ENCODE results near the gene FAM222A. TPM values are rescaled to one million over a fixed set of nuclear protein-coding genes. Genes with fewer than 3 reads are reported as not detected.
A peak's percentile ranks its signal among the peaks of the same experiment; 100 is the strongest.

The FAM222A gene
- total RNA-seq, 1 donor from 2014 or later: 6.2 TPM

DNA sequence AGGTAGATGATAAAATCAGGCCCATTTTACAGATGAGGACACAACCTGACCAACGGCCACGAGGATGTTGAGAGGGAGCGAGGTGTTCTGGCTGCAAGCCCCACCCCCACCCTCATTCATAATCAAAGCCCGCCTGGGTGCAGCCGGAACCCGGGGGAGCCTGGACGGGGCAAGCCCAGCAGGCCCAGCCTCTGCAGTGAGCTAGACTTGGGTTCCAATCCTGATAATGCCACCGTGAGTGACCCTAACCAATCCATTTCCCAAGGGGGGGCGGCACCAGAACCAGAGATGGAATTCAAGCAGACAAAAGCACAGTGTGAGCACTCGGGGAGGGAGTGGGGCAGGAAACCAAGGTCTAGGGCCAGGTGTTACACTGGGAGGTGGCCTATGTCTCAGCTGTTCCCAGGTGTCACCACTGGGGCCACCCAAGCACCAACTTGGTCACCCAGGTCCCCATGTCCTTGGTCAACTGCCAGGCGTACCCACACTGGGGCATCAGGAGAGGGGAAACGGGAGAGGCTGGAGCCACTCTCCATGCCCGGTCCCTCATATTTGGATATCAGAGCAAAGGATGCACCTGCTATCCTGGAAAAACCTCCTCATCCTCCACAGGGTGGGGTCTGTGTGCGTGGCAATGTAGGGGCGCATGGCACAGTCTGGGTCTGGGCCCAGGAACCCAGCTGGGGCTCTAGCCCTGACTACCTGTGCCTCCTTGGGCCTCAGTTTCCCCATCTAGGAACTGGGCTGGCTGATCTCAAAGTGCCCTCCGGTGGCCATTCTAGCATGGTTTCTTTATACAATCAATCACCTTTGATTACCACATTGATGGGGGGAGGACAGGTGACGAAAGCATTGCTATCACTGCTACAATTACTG lies 58.4 kb downstream of the FAM222A start:
- intact Hi-C loops (cut with DNase I): no loop called here
- ATAC-seq: no peak
- TF ChIP-seq, protein P1, sequence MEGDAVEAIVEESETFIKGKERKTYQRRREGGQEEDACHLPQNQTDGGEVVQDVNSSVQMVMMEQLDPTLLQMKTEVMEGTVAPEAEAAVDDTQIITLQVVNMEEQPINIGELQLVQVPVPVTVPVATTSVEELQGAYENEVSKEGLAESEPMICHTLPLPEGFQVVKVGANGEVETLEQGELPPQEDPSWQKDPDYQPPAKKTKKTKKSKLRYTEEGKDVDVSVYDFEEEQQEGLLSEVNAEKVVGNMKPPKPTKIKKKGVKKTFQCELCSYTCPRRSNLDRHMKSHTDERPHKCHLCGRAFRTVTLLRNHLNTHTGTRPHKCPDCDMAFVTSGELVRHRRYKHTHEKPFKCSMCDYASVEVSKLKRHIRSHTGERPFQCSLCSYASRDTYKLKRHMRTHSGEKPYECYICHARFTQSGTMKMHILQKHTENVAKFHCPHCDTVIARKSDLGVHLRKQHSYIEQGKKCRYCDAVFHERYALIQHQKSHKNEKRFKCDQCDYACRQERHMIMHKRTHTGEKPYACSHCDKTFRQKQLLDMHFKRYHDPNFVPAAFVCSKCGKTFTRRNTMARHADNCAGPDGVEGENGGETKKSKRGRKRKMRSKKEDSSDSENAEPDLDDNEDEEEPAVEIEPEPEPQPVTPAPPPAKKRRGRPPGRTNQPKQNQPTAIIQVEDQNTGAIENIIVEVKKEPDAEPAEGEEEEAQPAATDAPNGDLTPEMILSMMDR (IDR thresholded peaks at IDR 0.05): no peak
- peak; percentile 53 for DNase-seq
- no peaks in the 10 kb centered on the region for H3K4me1 ChIP-seq
- no peaks in the 10 kb centered on the region for H3K27me3 ChIP-seq
- no peak overlapping the region for H3K27ac ChIP-seq
- H3K36me3 ChIP-seq: no peaks in the 10 kb centered on the region
- no peaks in the 10 kb centered on the region for H3K9me3 ChIP-seq
- no peak overlapping the region for H3K4me3 ChIP-seq

- Histone ChIP-seq H3K36me3 (no peaks in the 10 kb centered on the region), H3K27ac (no peak overlapping the region), H3K4me1 (no peaks in the 10 kb centered on the region), H3K4me3 (no peak overlapping the region), H3K27me3 (no peaks in the 10 kb centered on the region), H3K9me3 (no peaks in the 10 kb centered on the region)
- intact Hi-C loops (cut with DNase I): no loop called here
- DNase-seq (peak; percentile 38), ATAC-seq (no peak)
- TF ChIP-seq, protein P1 (IDR thresholded peaks at IDR 0.05): no peak
Measured at GRCh38 chr12:109772622-109773321, 59.1 kb downstream of the FAM222A start.

DNA sequence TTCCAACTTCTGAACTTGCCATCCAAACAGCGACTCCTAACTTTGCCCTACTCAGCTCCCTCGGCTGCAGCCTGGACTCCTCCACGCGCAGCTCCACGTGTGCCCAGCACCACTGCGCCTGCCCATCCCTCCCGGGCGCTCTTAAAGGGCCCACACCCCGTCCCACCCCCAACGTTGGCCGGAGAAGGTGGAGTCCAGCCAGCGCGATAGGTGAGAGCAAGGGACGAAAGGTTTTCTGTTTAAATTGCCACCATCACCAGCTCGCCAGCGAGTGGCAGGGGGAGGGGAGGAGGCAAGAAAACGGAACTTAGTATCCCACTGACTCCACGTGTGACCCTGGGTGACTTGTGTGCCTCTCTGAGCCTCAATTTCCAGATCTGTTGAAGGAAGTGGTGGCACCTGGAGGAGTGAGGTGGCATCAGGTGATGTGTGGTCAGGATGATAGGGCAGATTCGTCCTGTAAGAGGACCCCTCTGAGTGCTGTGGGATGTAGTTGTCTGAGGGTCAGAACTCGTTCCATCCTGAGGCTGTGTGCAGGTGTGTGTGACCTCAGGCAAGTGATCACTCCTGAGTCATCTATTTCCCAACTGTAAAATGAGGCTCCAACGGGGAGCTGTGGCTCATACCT lies 59.9 kb downstream of the FAM222A start:
- Histone ChIP-seq H3K4me3 (no peak overlapping the region), H3K9me3 (no peaks in the 10 kb centered on the region), H3K4me1 (no peaks in the 10 kb centered on the region), H3K27ac (no peak overlapping the region), H3K36me3 (no peaks in the 10 kb centered on the region), H3K27me3 (no peaks in the 10 kb centered on the region)
- intact Hi-C loops (cut with DNase I): no loop called here
- ATAC-seq (peak; percentile 46), DNase-seq (peak; percentile 67)
- TF ChIP-seq, protein P1 (IDR thresholded peaks at IDR 0.05): no peak

DNA sequence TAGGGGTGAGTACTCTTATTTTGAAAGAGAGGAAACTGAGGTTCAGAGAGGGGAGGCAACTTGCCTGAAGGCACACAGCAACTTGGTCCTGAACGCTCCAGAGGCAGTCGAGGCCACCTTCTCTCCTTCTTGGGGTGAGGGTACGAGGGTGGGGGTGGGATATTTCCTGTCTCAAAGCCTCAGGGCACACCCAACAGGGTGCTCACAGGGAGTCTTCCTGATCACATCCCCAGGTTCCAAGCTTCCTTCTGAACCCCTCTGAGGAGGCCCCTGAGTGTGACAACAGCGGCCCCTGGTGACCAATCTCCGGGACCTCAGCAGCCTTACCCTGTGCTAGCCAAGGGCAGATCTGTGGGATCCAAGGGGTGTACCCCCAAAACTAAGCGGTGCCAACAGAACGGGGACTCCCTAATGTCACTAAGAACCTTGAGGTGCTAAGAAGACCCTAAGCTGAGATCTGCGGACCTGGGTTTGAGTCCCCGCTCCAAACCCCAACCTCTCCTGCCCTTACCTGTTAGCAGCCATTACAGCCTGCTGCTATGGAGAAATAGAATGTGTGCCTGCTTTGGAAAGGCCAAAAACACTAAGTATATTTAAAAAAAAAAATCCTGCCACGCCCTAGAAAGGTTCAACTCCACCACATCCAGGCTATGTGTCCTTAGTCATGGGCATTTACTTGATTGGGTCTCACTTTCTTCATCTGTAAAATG lies 61.7 kb downstream of the FAM222A start:
- intact Hi-C loops (cut with DNase I): loop anchor here (5.0 kb wide), 1 partner anchor 178 kb away; no protein-coding TSS in a partner anchor
- H3K4me1 ChIP-seq: no peaks in the 10 kb centered on the region
- no peak overlapping the region for H3K27ac ChIP-seq
- TF ChIP-seq, protein P1 (IDR thresholded peaks at IDR 0.05): peak; percentile 87
- no peaks in the 10 kb centered on the region for H3K27me3 ChIP-seq
- ATAC-seq (peak; percentile 90), DNase-seq (peak; percentile 88)
- H3K9me3 ChIP-seq: no peaks in the 10 kb centered on the region
- no peak overlapping the region for H3K4me3 ChIP-seq
- no peaks in the 10 kb centered on the region for H3K36me3 ChIP-seq

DNA sequence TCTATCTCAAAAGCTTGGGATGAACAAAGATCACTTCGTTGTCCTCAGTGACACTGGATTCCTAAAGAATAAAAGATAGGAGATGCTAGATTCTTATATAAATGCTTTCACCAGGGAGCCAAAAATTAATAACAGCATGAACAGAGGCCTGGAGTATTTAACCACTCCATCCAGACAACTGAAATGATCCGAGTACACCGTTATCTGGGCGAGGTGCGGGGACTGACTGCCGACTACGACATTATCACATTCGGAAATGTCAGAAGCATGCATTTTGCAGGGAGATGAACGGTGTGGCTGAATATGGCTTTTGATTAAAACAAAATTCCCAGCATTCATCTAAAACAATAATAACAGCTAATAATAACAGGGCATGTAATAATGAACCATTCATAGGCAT lies 63.0 kb downstream of the FAM222A start:
- no peak for DNase-seq

More for the DNA sequence above, 63.0 kb downstream of the FAM222A start:
- intact Hi-C loops (cut with DNase I): loop anchor here (5.0 kb wide), 1 partner anchor 179 kb away; no protein-coding TSS in a partner anchor
- H3K27ac ChIP-seq: no peak overlapping the region
- H3K4me1 ChIP-seq: no peaks in the 10 kb centered on the region
- TF ChIP-seq, protein P1 (IDR thresholded peaks at IDR 0.05): no peak
- ATAC-seq: no peak
- H3K9me3 ChIP-seq: no peaks in the 10 kb centered on the region
- no peaks in the 10 kb centered on the region for H3K27me3 ChIP-seq
- H3K36me3 ChIP-seq: no peaks in the 10 kb centered on the region
- no peak overlapping the region for H3K4me3 ChIP-seq
